Adrenal gland (tissue), 12 donors: ENCODE measurements around the gene DCAF8L2. TPM values are rescaled to one million over a fixed set of nuclear protein-coding genes. Genes with fewer than 3 reads are reported as not detected.

ENCODE experiments used
- DNase-seq, 7 donors: peaks; one replicate each; pipeline ENCODE4 v3.0.0-alpha.2; 2019 to 2020
- H3K27ac ChIP-seq, 5 donors: fragments of 200-600 bp; sonication (generic) in 4 of 5; 1 replicate in 3 of 5; 2 replicates in 2 of 5; pipeline versions ENCODE4 v1.5.1 to v1.8.0; 2016 to 2020; ENCODE audit warnings: mild to moderate bottlenecking in 1 of 5
- H3K27me3 ChIP-seq: fragments of 200-600 bp; 2 replicates; pipeline ENCODE4 v1.8.0; 2021
- H3K36me3 ChIP-seq, 2 donors: fragments of 200-600 bp; replicated peaks in 1 of 2; 1 replicate in 1 of 2; 2 replicates in 1 of 2; pipeline versions ENCODE4 v1.5.1 to v1.8.0; 2018 to 2022
- H3K4me1 ChIP-seq, 2 donors: fragments of 200-600 bp; replicated peaks in 1 of 2; 1 replicate in 1 of 2; 2 replicates in 1 of 2; pipeline versions ENCODE4 v1.5.1 to v1.8.0; 2018 to 2021
- H3K4me3 ChIP-seq, 4 donors: fragments of 200-600 bp; sonication (generic) in 3 of 4; one replicate each; pipeline ENCODE4 v1.5.1; 2016 to 2018
- H3K9me3 ChIP-seq, 3 donors: fragments of 200-600 bp; sonication (generic) in 1 of 3; replicated peaks in 1 of 3; 1 replicate in 2 of 3; 2 replicates in 1 of 3; pipeline versions ENCODE4 v1.5.1 to v1.8.0; 2016 to 2021
- POLR2A ChIP-seq, 2 donors: fragments of 450-650 bp; IDR thresholded peaks; one replicate each; pipeline ENCODE4 v1.6.1; 2017; ENCODE audit warnings: antibody characterized with exemption in 2 of 2, mild to moderate bottlenecking in 2 of 2, moderate library complexity in 1 of 2
- WGBS, 4 donors: extraction: QIAGEN DNeasy Blood & Tissue Kit in 2 of 4; methylation state at CpG; one replicate each; pipeline versions ENCODE4 v1.1.5 to v1.1.7; 2013 to 2017; 5-methylcytosine and 5-hydroxymethylcytosine counted together
- intact Hi-C, 2 donors: fragments of 100-400 bp; cut with DNase I; formaldehyde crosslinking; loops; one replicate each; pipeline versions ENCODE4 v1.14.1 to v1.15.0; 2022 to 2023
- polyA plus RNA-seq, 3 donors: library from polyadenylated mRNA; stranded (reverse); fragments of 200-250 nt in 2 of 3; fragments of 350-450 nt in 1 of 3; fragmentation: Illumina TruSeq in 1 of 3; extraction: RNeasy Lipid Tissue Mini Kit (QIAGEN cat#74804) in 1 of 3; gene quantifications; one replicate each; pipeline ENCODE4 v1.2.3, GENCODE V29; 2013 to 2014
- total RNA-seq, 9 donors: library from RNA; depleted of rRNA in 4 of 9; stranded (reverse); fragments of >200 nt in 4 of 9; fragments of 120-200 nt in 1 of 9; fragmentation: NEBNext Ultra II Directional in 1 of 9; extraction: Animal tissue kit (Norgen Biotek cat#: 25700) in 1 of 9; gene quantifications; one replicate each; pipeline versions ENCODE4 v1.1.0 to v1.2.4, GENCODE V29; 2013 to 2023
- TF ChIP-seq, protein P1 (sequence below), 6 experiments: fragments of 450-650 bp in 4 of 6; fragments of 200-600 bp in 2 of 6; sonication (generic) in 1 of 6; IDR thresholded peaks; 1 replicate in 5 of 6; 2 replicates in 1 of 6; pipeline versions ENCODE4 v1.5.1 to v1.8.0; 2016 to 2021; ENCODE audit warnings: antibody characterized with exemption in 6 of 6, mild to moderate bottlenecking in 2 of 6, moderate library complexity in 1 of 6
- donor health status: healthy with polysubstance abuse.
- donor health status: Bipolar disorder and iron deficiency.
- donor health status: DM: yes; HTN: yes; CAD: no.
- donor health status: DM: no; HTN: no; CAD: no.
- donor health status: DM: no; HTN: no; CAD: no.
- donor health status: DM: yes; HTN: yes; CAD: no.

Gene DCAF8L2
- total and polyA plus RNA-seq, 12 donors, result not detected

DNA sequence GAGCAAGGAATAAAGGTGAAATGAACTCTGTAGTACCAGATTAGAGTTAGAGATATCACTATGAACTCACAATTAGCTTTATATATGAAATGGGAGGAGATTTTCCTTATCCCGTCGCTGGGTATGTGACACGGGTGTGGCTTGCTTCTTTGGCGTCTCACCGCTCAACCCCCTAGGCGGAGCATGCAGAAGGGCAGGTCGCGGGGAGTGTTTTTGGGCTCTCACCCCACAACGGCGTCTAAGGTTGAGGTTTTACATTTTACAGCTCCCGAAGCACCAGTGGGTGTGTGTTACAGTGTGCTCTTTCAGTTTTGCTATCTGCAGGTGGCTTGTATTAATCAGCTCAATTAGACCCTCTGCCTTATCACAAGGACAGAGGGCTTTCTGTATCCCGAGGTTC, 175.6 kb downstream of the DCAF8L2 start:
- Histone ChIP-seq H3K4me1 (no peaks in the 10 kb centered on the region), H3K36me3 (no peaks in the 10 kb centered on the region), H3K27ac (no peak overlapping the region), H3K4me3 (no peak overlapping the region), H3K9me3 (no peaks in the 10 kb centered on the region), H3K27me3 (no peaks in the 10 kb centered on the region)
- DNase-seq, result no peak
- WGBS, 4 donors, result 71 to 76% (median 73%) methylated on average over 3 to 12 of the region's 12 CpGs
- intact Hi-C loops, result no loop called here
- no peak for TF ChIP-seq POLR2A (IDR thresholded peaks at IDR 0.05)
- TF ChIP-seq, protein P1, sequence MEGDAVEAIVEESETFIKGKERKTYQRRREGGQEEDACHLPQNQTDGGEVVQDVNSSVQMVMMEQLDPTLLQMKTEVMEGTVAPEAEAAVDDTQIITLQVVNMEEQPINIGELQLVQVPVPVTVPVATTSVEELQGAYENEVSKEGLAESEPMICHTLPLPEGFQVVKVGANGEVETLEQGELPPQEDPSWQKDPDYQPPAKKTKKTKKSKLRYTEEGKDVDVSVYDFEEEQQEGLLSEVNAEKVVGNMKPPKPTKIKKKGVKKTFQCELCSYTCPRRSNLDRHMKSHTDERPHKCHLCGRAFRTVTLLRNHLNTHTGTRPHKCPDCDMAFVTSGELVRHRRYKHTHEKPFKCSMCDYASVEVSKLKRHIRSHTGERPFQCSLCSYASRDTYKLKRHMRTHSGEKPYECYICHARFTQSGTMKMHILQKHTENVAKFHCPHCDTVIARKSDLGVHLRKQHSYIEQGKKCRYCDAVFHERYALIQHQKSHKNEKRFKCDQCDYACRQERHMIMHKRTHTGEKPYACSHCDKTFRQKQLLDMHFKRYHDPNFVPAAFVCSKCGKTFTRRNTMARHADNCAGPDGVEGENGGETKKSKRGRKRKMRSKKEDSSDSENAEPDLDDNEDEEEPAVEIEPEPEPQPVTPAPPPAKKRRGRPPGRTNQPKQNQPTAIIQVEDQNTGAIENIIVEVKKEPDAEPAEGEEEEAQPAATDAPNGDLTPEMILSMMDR (IDR thresholded peaks at IDR 0.05), result no peak

DNA sequence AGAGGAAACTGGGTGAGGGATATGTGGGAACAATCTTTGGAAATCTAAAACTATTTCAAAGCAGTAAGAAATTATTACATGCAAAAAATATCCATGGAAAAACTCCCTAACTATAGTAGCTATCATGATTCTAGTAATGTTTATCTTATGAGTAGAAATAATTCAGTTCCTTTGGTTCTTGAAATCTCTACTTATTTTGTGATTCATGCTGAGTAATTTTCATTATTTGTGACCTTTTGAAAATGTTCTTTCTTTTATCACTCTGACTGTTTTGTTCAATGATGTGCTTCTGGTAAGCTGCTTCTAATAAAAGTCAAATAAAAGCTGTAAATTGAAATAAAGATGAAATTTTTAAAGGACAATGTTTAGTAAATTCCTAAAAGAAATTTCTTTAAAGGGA, 177.2 kb downstream of the DCAF8L2 start:
- TF ChIP-seq, protein P1 (IDR thresholded peaks at IDR 0.05), result no peak
- TF ChIP-seq POLR2A (IDR thresholded peaks at IDR 0.05), result no peak
- no peak for DNase-seq
- Histone ChIP-seq H3K27me3 (no peaks in the 10 kb centered on the region), H3K36me3 (no peaks in the 10 kb centered on the region), H3K27ac (no peak overlapping the region), H3K4me1 (no peaks in the 10 kb centered on the region), H3K9me3 (no peaks in the 10 kb centered on the region), H3K4me3 (no peak overlapping the region)
- intact Hi-C loops, result no loop called here

DNA sequence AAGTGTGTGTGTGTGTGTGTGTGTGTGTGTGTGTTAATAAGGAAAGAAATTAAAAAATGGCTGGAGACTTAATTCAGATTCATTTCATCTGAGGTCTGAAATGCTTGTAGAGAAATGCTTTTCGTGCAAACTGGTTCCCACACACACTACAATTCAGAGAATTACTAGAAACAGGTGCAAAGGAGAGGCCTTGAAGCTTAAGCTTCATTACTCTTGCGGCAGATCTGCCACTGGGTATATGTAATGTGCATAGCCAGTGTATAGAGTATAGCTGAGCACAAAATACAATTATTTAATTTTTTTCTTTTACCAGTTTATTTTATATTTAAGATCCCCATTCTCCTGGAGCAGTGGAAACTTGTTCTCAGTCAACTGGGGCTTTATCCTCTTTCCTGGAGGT, 185.8 kb downstream of the DCAF8L2 start:
- Histone ChIP-seq H3K27ac (no peak overlapping the region), H3K4me1 (no peaks in the 10 kb centered on the region), H3K9me3 (no peaks in the 10 kb centered on the region), H3K27me3 (no peaks in the 10 kb centered on the region), H3K4me3 (no peak overlapping the region), H3K36me3 (no peaks in the 10 kb centered on the region)
- intact Hi-C loops, result no loop called here
- DNase-seq, result no peak
- 54 to 83% (median 71%) methylated on average over 2 of the region's 2 CpGs for WGBS, 4 donors
- TF ChIP-seq, protein P1 (IDR thresholded peaks at IDR 0.05), result no peak
- no peak for TF ChIP-seq POLR2A (IDR thresholded peaks at IDR 0.05)

DNA sequence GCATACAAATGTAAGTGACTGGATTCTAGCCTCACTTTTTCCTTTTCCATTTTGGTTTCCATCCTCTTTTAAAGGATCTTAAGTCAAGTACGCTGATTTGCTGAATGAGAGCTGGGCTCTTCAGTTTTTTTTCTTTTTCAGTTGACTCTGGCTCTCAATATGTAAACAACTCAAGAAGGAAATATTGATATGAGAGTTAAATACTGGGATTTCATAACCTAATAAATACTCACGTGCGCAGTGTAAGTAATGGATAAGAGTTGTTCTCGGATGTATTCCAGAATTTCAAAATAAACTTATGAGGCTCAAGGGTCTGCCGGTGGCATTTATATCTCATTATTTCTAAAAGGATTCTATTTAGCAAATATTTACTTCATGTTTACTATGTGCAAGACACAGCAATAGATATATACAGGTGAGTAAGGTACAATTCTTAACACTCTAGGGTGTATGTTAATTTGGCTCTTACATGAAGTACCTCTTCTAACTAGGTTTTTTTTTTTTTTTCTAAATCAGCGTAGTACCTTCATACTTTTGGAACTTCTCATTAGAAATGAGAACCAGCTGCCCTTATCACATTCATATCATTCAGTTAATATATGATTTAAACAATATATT, 206.6 kb downstream of the DCAF8L2 start:
- no peaks in the 10 kb centered on the region for H3K9me3 ChIP-seq
- H3K27me3 ChIP-seq, result no peaks in the 10 kb centered on the region
- 67 to 84% (median 68%) methylated on average over 6 of the region's 6 CpGs for WGBS, 4 donors
- H3K36me3 ChIP-seq, result no peaks in the 10 kb centered on the region
- no peaks in the 10 kb centered on the region for H3K4me1 ChIP-seq
- intact Hi-C loops, result no loop called here
- H3K27ac ChIP-seq, result no peak overlapping the region
- no peak for TF ChIP-seq POLR2A (IDR thresholded peaks at IDR 0.05)
- TF ChIP-seq, protein P1 (IDR thresholded peaks at IDR 0.05), result no peak
- DNase-seq, result no peak
- H3K4me3 ChIP-seq, result no peak overlapping the region
